Raji (cell line): ENCODE data around the gene HORMAD1.
A peak's percentile ranks its signal among the peaks of the same experiment; 100 is the strongest.

ENCODE experiments used
- POLR2A ChIP-seq: IDR thresholded peaks from 2 replicates; pipeline ENCODE4 v1.6.1; 2011; ENCODE audit warnings: low read depth, low read length, control low read depth; ENCODE audit not compliant: insufficient read depth

The HORMAD1 gene, protein sequence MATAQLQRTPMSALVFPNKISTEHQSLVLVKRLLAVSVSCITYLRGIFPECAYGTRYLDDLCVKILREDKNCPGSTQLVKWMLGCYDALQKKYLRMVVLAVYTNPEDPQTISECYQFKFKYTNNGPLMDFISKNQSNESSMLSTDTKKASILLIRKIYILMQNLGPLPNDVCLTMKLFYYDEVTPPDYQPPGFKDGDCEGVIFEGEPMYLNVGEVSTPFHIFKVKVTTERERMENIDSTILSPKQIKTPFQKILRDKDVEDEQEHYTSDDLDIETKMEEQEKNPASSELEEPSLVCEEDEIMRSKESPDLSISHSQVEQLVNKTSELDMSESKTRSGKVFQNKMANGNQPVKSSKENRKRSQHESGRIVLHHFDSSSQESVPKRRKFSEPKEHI

DNA sequence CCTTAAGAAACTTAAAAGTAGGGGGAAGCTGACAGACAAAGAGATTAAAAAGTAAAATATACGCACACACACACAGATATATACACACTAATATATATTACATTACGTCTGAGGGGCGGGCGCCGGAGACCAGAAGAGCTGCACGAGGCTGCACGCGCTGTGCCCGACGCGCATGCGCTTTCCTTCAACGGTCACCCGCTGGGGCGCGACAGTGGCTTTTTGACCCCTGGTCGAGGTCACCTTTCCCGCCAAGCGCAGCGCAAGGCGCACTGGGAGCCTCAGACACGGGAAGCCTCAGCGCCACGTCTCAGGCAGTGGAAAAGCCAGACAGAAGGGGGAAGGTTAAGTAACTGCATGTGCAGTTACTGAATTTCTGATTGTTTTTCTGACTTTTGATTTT lies at the start of gene HORMAD1:
TSS of gene HORMAD1 (minus strand) at position 193 of the 400 bp plus-strand sequence. CDS start 1,390 bp downstream, outside the sequence.
- TF ChIP-seq POLR2A, result no peak

DNA sequence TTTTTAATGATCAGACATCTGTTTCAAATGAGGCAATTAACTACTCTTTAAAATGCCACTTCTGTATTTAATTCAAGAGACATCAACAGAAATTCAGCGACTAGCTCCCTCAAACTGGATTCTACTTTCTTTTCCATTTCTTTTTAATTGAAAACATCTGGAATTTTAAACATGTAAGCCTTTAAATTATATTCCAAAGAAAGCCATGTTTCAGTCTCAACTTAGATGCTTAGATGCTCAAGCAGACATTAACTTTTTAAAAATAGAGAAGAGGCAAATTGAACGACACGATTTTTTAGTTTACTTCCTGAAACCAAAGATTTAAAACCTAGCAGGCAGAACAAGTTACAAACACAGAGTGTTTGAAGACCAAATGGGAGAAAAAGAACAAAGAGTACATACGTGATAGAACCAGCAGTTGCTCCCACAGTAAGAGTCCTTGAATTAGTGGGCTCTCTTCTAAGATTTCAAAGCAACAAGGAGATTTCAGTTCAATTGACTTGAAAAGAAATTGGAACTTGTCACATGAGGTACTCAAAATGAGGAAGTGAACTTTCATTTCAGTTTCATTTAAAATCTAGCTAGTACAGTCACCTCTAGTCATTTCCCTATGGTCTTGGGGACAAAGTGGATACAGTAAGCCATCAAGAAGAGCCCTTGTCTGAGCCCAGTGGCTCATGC lies 44.7 kb upstream of the HORMAD1 start, which contains the start of gene CTSS:
TSS of gene CTSS (minus strand) at position 483 of the 681 bp plus-strand sequence. CDS start 1,015 bp downstream, outside the sequence.
- TF ChIP-seq POLR2A, result peak; percentile 52

DNA sequence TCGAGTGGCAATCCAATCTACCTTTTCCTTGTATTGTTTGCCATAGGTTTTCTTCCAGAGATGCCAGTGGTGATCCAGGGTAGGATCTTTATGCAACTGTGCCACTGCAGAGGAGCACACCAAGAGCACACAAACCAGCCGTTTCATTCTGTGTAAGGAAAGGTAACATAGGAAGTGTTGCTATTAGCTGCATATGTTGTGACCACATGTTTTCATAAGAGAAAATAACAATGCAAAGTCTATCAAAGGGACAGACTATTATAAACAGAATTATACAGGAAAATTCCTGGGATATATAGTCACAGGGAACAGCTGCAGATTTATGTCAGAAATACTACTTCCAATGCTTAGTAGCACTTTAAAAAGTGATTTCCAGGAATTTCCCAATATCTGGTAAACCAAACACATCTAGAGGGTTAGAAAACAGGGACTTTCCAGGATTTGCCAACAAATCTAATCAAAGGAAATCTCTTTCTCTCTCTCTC lies 44.0 kb upstream of the HORMAD1 start:
- TF ChIP-seq POLR2A, result no peak

DNA sequence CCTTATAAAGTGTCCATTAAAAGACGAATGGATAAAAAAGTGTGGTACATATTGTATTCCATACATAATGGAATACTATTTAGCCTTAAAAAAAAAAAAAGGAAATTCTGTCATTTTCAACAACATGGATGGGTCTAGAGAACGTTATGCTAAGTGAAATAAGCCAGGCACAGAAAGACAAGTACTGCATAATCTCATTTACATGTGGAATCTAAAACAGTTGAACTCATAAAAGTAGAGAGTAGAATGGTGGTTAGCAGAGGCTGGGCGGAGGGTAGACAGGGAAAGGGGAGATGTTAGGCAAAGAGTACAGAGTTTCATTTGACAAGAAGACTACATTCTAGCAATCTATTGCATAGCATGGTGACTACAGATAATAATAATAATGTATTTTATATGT lies 42.3 kb upstream of the HORMAD1 start:
- no peak for TF ChIP-seq POLR2A

DNA sequence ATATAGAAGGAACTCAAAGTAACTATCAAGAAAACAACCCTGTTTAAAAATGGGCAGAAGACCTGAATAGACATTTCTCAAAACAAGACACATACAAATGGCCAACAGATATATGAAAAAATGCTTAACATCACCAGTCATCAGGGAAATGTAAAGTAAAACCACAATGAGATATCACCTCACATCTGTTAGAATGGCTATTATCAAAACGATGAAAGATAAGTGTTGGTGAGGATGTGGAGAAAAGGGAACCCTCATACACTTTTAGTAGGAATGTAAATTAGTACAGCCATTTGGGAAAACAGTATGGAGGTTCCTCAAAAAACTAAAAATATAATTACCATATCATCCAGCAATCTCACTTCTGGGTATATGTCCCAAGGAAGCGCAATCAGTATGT lies 41.9 kb upstream of the HORMAD1 start:
- no peak for TF ChIP-seq POLR2A

DNA sequence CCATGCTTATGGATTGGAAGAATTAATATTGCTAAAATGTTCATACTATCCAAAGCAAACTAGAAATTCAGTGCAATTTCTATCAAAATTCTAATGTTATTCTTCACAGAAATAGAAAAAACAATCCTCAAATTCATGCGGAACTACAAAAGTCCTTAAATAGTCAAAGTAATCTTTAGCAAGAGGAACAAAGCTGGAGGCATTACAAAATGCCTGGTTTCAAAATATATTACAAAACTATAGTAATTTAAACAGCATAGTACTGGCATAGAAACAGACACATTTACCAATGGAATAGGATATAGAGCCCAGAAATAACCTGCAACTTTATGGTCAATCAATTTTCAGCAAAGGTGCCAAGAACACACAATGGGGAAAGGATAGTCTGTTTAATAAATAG lies 41.1 kb upstream of the HORMAD1 start:
- TF ChIP-seq POLR2A, result no peak

DNA sequence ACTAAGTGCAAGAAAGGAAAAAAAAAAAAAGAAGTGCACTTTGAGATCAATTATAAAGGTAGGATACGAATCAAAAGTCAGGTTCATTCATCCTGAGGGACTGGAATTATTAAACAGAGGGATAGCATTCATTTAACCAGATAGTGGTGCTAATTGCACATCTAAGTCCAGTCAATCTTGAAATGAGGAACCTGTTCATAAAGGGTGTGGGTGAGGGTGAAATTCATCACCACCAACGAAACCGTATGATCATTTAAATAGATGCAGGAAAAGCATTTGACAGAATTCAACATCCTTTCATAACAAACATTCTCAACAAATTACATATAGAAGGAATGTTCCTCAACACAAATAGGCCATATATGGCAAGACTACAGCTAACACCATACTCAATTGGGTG lies 39.3 kb upstream of the HORMAD1 start:
- TF ChIP-seq POLR2A, result no peak

DNA sequence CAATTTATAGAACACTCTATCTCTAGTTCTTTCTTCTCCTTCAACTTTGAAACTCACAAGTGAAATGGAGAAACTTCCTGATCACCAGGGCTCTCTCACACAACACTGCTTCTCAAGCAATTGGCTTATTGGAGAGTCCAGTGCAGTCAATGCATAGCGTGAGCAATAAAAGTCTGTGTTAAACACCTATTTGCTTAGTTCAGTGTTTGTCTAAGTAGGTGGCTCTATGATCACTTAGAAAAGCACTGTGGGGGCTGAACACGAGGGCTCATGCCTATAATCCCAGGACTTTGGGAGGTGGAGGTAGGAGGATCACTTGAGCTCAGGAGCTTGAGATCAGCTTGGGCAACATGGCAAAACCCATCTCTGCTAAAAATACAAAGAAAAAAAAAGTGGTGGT lies 32.7 kb upstream of the HORMAD1 start:
- no peak for TF ChIP-seq POLR2A

DNA sequence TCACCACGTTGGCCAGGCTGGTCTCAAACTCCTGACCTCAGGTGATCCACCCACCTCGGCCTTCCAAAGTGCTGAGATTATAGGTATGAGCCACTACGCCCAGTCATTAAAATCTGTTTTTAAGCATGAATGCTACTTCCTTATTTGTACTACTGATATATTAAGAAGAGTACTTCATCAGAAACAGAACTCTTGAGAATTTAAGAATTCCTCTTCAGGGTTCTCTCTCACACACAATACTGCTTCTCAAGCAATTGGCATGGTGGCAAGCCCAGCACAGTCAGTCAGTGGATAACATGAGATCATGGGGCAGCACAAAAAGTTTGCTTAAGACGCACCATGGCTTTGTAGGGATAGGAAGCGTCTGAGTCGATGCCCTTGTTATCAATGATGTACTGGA lies 30.7 kb upstream of the HORMAD1 start:
- no peak for TF ChIP-seq POLR2A

DNA sequence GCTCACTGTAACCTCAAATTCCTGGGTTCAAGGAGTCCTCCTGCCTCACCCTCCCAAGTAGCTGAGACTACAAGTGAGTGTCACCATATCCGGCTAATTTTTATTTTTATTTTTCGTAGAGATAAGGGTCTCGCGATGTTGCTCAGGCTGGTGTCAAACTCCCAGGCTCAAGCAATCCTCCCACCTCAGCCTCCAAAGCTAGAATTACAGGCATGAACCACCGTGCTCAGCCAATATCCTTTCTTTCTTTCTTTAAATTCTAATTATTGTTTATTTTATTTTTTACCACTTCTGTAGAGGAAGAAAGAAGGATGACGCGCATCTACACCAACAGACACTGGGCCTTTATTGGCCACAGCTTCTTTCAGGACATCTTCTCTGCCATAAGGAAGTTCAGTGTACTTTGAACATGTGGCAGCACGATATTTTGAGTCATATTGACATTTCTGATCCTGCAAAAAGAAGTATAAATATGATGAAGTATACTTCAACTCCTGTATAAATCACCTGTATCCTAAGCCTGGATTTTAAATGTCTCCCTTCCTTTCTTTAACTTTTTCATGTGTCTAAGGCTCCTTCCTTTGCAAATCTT lies 29.1 kb upstream of the HORMAD1 start:
- TF ChIP-seq POLR2A, result no peak

DNA sequence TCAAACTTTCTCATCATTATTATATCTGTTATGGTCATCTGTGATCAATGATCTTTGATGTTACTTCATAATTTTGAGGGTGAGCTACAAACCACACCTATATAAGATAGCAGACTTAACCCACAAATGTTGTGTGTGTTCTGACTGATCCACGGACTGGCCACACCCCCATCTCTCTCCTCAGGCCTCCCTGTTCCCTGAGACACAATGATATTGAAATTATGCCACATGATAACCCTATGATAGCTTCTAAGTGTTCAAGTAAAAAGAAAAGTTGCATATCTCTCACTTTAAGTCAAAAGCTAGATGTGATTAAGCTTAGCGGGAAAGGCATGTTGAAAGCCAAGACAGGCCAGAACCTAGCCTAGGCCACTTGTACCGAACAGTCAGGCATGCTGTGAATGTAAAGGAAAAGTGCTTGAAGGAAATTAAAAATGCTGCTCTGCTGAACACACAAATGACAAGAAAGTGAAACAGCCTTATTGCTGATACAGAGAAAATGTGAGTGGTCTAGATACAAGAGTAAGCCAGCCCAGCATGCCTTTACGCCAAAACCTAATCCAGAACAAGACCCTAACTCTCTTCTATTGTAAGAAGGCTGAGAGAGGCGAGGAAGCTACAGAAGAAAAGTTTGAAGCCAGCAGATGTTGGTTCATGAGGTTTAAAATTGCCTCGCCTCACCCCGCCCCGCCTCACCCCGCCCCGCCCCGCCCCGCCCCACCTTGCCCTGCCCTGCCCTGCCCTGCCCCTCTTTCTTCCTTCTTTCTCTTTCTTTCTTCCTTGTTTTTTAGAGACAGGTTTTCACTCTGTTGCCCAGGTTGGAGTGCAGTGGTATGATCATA lies 28.4 kb upstream of the HORMAD1 start:
- TF ChIP-seq POLR2A, result no peak

DNA sequence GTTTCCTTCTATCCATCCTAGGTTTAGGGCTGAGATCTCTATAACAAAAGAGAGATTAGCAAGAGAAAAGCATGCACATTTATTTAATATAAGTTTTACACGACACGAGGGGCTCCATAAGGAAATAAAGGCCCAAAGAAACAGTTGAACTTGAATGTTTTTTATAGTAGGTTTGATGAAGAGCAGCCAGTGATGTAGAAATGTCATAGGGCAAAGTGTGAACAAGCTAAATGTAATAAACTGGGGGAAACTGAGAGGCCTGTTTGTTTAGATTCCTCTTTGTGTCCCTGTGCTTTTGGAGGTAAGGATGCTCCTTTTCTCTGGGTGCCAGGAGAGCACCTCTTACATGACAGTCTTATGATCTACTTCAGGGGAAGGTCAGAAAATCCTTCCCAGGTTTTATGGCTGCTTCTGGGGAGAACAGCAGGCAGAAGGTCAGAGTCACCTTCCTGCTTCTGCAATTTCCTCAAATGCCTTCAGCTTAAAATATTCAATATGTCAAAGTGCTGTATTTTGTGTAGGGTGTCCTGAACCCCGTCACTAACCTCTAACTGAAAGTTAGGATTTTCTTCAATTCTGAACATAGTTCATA lies 9.5 kb upstream of the HORMAD1 start:
- no peak for TF ChIP-seq POLR2A

DNA sequence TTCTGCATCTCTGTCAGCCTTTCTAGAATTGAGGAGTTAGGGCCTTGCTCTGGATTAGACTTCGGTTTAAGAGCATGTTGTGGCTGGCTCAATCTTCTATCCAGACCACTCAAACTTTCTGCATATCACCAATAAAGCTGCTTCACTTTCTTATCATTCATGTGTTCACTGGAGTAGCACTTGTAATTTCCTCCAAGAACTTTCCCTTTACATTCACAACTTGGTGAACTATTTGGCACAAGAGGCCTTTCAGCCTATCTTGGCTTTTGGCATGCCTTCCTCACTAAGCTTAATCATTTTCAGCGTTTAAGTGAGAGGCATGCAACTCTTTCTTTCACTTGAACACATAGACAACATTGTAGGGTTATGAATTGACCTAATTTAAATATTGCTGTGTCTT lies 3.6 kb upstream of the HORMAD1 start:
- no peak for TF ChIP-seq POLR2A

DNA sequence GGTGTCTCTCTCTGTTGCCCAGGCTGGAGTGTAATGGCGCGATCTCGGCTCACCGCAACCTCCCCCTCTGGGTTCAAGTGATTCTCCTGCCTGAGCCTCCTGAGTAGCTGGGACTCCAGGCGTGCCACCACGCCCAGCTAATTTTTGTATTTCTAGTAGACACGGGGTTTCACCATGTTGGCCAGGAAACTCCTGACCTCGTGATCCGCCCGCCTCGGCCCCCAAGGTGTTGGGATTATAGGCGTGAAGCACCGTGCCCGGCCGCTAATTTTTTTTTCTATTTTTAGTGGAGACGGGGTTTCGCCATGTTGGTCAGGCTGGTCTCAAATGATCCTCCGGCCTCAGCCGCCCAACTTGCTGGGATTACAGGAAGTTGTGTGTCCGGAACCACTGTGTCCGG lies 597 bp downstream of the HORMAD1 start:
- TF ChIP-seq POLR2A, result no peak

DNA sequence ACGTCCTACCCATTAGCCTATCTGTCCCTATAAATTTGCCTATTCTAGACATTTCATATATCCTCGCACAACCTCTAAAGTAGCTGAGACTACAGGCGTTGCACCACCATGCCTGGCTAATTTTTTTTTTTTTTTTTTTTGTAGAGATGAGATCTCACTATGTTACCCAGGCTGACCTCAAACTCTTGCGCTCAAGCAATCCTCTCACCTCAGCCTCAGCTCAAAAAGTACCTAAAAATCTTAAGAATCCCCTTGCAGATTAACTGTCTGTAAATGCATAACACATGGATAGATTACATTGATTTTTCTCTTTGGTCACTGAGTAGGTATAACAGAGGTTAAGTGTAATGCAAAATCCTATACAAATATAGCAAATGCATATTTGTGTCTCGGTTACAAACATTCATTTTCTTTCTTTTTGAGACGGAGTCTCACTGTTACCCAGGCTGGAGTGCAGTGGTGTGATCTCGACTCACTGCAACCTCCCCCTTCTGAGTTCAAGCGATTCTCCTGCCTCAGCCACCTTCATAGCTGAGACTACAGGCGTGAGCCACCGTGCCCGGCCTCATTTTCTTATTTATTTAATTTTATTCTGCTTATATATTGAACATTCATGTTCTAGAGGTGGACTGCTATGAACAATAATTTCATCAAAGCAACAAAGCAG lies 2.3 kb downstream of the HORMAD1 start:
- TF ChIP-seq POLR2A, result no peak

DNA sequence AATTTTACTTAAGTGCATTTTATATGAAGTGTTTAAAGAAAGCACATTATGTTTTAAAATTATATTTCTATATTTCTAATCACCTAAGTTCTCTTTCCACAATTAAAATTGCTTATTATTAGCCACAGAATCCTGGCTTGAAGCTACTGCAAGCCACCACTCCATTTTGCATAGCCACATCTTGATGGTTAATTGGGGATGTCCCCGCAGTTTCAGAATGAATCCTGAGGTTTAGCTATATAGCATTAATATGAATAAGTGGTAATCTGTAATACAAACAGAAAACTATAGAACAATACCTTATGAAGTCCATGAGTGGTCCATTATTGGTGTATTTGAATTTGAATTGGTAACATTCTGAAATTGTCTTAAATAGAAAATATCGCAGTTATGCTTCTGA lies 12.1 kb downstream of the HORMAD1 start:
- TF ChIP-seq POLR2A, result no peak
